CD4-positive, alpha-beta T cell treated with Interleukin-12 subunit alpha and Interleukin-12 subunit beta, for 1 hour (primary cell): ENCODE results near the gene TOB1.
"Not testable (repeated sequence)": the region's sequence is repeated elsewhere in the genome, so short reads cannot be mapped to it uniquely, and the experiment has no call there.

Experiments
- DNase-seq: peaks from one replicate; pipeline ENCODE4 v3.0.0-alpha.2; 2020

TOB1 gene

GRCh38 chr17:50894513-50894912 is 28.4 kb upstream of the TOB1 start:
- DNase-seq: not testable (repeated sequence)

GRCh38 chr17:50893183-50893993 is 27.2 kb upstream of the TOB1 start:
- no peak for DNase-seq

GRCh38 chr17:50892101-50892776 is 26.1 kb upstream of the TOB1 start:
- no peak for DNase-seq

- no peak for DNase-seq
These were observed 25.4 kb upstream of the TOB1 start for GRCh38 chr17:50891577-50891989.

GRCh38 chr17:50890675-50891516 is 24.7 kb upstream of the TOB1 start:
- no peak for DNase-seq

GRCh38 chr17:50889528-50890118 is 23.5 kb upstream of the TOB1 start:
- DNase-seq: no peak

- DNase-seq: no peak
These were observed 21.6 kb upstream of the TOB1 start for GRCh38 chr17:50887705-50888245.

GRCh38 chr17:50884439-50885311 is 18.5 kb upstream of the TOB1 start:
- no peak for DNase-seq

- DNase-seq: no peak
These were observed 17.8 kb upstream of the TOB1 start for GRCh38 chr17:50883850-50884438.

- DNase-seq: no peak
These were observed 16.7 kb upstream of the TOB1 start for GRCh38 chr17:50882851-50883250.

- DNase-seq: no peak
These were observed 15.0 kb upstream of the TOB1 start for GRCh38 chr17:50881182-50881581.

- DNase-seq: no peak
These were observed 12.9 kb upstream of the TOB1 start for GRCh38 chr17:50879086-50879485.

GRCh38 chr17:50877838-50878237 is 11.7 kb upstream of the TOB1 start:
- DNase-seq: no peak

GRCh38 chr17:50877042-50877441 is 10.9 kb upstream of the TOB1 start:
- DNase-seq: not testable (repeated sequence)

GRCh38 chr17:50875074-50875473 is 8.9 kb upstream of the TOB1 start:
- DNase-seq: no peak

- DNase-seq: peak; percentile 62
These were observed 6.7 kb upstream of the TOB1 start for GRCh38 chr17:50872710-50873424.

GRCh38 chr17:50871898-50872297 is 5.7 kb upstream of the TOB1 start:
- DNase-seq: no peak

GRCh38 chr17:50871364-50871763 is 5.2 kb upstream of the TOB1 start:
- peak; percentile 74 for DNase-seq

GRCh38 chr17:50868602-50869001 is 2.4 kb upstream of the TOB1 start:
- no peak for DNase-seq

- DNase-seq: no peak
These were observed 1.9 kb upstream of the TOB1 start for GRCh38 chr17:50868140-50868438.
